ENCODE measurements around the gene CLCN3.

DNA sequence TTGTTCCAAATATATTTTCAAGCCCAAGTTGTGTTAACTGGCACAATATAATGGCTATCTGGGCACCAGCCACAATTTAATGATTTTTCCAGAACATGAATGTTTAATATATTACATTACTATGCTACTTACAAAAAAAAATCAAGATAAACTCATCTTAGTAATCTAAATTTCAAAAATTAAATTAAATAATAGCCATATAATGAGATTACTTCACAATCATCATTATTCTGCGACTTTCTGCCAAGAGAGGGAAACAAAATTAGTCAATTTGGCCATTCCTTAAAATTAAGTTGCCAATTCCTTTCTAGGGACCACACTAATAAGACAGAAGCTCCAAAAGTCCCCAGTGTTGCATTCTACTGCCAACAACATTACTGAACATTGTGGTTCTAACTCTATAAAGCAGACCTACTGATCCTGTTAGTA, 15.5 kb upstream of the CLCN3 start:
- no peak for TF ChIP-seq POLR2AphosphoS5 (IDR thresholded peaks at IDR 0.05; ENCODE audit: low read depth, low read length)
- TF ChIP-seq, protein P1, sequence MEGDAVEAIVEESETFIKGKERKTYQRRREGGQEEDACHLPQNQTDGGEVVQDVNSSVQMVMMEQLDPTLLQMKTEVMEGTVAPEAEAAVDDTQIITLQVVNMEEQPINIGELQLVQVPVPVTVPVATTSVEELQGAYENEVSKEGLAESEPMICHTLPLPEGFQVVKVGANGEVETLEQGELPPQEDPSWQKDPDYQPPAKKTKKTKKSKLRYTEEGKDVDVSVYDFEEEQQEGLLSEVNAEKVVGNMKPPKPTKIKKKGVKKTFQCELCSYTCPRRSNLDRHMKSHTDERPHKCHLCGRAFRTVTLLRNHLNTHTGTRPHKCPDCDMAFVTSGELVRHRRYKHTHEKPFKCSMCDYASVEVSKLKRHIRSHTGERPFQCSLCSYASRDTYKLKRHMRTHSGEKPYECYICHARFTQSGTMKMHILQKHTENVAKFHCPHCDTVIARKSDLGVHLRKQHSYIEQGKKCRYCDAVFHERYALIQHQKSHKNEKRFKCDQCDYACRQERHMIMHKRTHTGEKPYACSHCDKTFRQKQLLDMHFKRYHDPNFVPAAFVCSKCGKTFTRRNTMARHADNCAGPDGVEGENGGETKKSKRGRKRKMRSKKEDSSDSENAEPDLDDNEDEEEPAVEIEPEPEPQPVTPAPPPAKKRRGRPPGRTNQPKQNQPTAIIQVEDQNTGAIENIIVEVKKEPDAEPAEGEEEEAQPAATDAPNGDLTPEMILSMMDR (IDR thresholded peaks at IDR 0.05) = no peak
- no peak for TF ChIP-seq SIN3A (IDR thresholded peaks at IDR 0.05; ENCODE audit: borderline replicate concordance, insufficient read depth, low read depth, low read length)
- no peak for TF ChIP-seq TCF7L2 (IDR thresholded peaks at IDR 0.05; ENCODE audit: low read depth, low read length)

Measured in Panc1 (cell line).